Right lobe of liver (tissue), 4 donors: ENCODE data around the gene MYO5C.

Source experiments
- POLR2A ChIP-seq: fragments of 450-650 bp; IDR thresholded peaks from one replicate; pipeline ENCODE4 v1.6.1; 2017; ENCODE audit warnings: antibody characterized with exemption, mild to moderate bottlenecking
- TF ChIP-seq, protein P1 (sequence below), 4 donors: fragments of 200-600 bp in 3 of 4; fragments of 450-650 bp in 1 of 4; IDR thresholded peaks; one replicate each; pipeline versions ENCODE4 v1.5.1 to v1.8.0; 2016 to 2022; ENCODE audit warnings: antibody characterized with exemption in 4 of 4, mild to moderate bottlenecking in 2 of 4
- donor health status: DM: no; HTN: no; CAD: no.
- donor health status: DM: no; HTN: no; CAD: no.
- donor health status: DM: no; HTN: yes; CAD: no.

- TF ChIP-seq, protein P1, sequence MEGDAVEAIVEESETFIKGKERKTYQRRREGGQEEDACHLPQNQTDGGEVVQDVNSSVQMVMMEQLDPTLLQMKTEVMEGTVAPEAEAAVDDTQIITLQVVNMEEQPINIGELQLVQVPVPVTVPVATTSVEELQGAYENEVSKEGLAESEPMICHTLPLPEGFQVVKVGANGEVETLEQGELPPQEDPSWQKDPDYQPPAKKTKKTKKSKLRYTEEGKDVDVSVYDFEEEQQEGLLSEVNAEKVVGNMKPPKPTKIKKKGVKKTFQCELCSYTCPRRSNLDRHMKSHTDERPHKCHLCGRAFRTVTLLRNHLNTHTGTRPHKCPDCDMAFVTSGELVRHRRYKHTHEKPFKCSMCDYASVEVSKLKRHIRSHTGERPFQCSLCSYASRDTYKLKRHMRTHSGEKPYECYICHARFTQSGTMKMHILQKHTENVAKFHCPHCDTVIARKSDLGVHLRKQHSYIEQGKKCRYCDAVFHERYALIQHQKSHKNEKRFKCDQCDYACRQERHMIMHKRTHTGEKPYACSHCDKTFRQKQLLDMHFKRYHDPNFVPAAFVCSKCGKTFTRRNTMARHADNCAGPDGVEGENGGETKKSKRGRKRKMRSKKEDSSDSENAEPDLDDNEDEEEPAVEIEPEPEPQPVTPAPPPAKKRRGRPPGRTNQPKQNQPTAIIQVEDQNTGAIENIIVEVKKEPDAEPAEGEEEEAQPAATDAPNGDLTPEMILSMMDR (IDR thresholded peaks at IDR 0.05) = no peak
- no peak for TF ChIP-seq POLR2A
Measured at GRCh38 chr15:52309154-52309548, 13.5 kb upstream of the MYO5C start.
